HG03175 (cell line): Measurements from ENCODE around the gene ATRX.
"Not testable (repeated sequence)": the region's sequence is repeated elsewhere in the genome, so short reads cannot be mapped to it uniquely, and the experiment has no call there.

Experiments used
- ATAC-seq: cut with Tn5 transposase; IDR thresholded peaks from one replicate; pipeline ENCODE4 v1.9.1; 2021; ENCODE audit warnings: mild to moderate bottlenecking, moderate library complexity; ENCODE audit not compliant: unreplicated experiment

ATRX gene

DNA sequence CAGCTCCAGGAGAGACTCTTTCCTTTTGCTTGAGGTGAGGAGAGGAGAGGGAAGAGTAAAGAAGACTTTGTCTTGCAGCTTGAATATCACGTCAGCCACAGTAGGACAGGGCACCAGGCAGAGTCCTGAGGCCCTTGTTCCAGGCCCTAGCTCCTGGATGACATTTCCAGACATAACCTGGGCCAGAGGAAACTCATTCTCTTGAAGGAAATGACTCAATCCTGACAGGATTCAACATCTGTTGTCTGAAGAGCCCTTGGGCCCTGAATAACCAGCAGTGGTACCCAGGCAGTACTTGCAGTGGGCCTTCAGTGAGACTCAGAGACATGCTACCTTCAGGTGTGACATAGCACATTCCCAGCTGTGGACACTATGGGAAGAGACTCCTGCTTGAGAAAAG, 276.0 kb downstream of the ATRX start:
- no peak for ATAC-seq

DNA sequence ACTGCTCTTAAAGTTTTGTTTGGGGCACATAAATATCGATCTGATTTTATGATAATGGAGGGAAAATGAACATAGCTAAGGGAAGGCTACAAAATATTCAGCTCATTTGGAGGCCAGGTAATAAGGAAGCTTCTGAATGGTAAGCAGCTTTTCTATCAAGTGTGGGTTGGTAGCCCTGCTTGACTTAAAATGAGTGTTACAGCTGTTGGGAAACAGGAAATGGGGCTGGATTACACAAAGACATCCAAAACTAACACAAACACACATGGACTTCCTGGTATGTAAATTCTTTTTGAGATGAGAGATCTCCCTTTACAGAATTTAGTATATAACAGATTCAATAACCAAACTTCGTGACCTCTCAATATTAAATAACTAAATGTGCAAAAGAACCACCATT, 280.8 kb downstream of the ATRX start:
- ATAC-seq, result no peak

DNA sequence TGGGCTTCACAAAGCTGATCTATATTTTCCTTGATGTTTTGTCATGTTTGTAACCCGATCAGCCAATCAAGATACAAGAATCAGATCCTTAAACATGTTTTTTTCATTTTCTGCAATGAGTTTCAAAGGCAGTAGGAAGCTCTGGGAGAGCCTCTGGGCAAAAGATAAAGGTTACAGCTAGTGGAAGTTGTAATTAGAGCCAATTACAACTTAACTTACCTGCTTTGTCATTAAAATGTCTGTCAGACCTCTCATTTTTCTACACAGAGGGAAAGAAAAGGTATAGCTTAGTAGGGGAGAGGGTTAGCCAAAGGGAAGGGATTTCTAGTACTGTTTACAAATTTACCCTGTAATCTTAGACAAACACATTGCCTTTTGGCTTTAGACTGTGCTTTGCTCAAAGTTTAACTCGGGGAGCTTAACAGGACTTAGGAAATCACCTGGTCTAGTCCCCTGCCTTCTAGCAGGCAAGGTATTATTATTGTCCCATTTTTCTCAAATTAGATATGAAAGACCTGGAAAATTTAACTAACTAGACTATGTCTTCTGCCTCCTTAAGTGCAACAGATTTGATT, 283.0 kb downstream of the ATRX start:
- ATAC-seq, result no peak

DNA sequence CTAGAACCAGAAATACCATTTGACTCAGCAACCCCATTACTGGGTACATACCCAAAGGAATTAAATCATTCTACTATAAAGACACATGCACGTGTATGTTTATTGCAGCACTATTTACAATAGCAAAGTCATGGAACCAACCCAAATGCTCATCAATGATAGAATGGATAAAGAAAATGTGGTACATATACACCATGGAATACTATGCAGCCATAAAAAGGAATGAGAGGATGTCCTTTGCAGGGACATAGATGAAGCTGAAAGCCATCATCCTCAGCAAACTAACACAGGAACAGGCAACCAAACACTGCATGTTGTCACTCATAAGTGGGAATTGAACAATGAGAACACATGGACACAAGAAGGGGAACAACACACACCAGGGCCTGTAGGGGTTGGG, 285.9 kb downstream of the ATRX start:
- not testable (repeated sequence) for ATAC-seq

GRCh38 chrX:77493677-77494553, 292.1 kb downstream of the ATRX start:
- no peak for ATAC-seq

GRCh38 chrX:77484045-77484444, 302.0 kb downstream of the ATRX start:
- no peak for ATAC-seq

GRCh38 chrX:77455437-77455836, 330.6 kb downstream of the ATRX start:
- ATAC-seq, result no peak
